ENCODE data around the gene COL4A1.

GRCh38 chr13:110286833-110287819, 19.8 kb downstream of the COL4A1 start:
- TF ChIP-seq REST (IDR thresholded peaks at IDR 0.05; ENCODE audit: insufficient read depth in 1 of 2, low read depth in 2 of 2, low read length in 2 of 2), result no peak
- TF ChIP-seq TAF1 (IDR thresholded peaks at IDR 0.05; ENCODE audit: borderline replicate concordance, insufficient read depth, low read length), result no peak
- TF ChIP-seq POLR2AphosphoS5 (IDR thresholded peaks at IDR 0.05; ENCODE audit: low read depth, low read length), result no peak
